Fibroblast of lung (primary cell): ENCODE data around the gene NCAN. TPM values are rescaled to one million over a fixed set of nuclear protein-coding genes. Genes with fewer than 3 reads are reported as not detected.

Experiments used
- DNase-seq, 2 donors: peaks; one replicate each; pipeline versions ENCODE4 v3.0.0 to v3.0.0-alpha.2; 2010; ENCODE audit warnings: low read depth in 2 of 2
- H2AFZ ChIP-seq: 2 replicates; pipeline ENCODE4 v1.5.1; 2012; ENCODE audit warnings: low read length, control low read depth, inconsistent platforms
- H3K27ac ChIP-seq: 2 replicates; pipeline ENCODE4 v1.5.1; 2011; ENCODE audit warnings: low read length, control low read depth; ENCODE audit not compliant: insufficient read depth
- H3K27me3 ChIP-seq: 2 replicates; pipeline ENCODE4 v1.5.1; 2011; ENCODE audit warnings: mild to moderate bottlenecking, low read length; ENCODE audit not compliant: control insufficient read depth, insufficient read depth
- H3K36me3 ChIP-seq: 2 replicates; pipeline ENCODE4 v1.5.1; 2011; ENCODE audit warnings: low read length; ENCODE audit not compliant: control insufficient read depth, insufficient read depth
- H3K4me1 ChIP-seq: 2 replicates; pipeline ENCODE4 v1.5.1; 2011; ENCODE audit warnings: low read length; ENCODE audit not compliant: control insufficient read depth, insufficient read depth; ENCODE audit errors: extremely low read depth
- H3K4me2 ChIP-seq: 2 replicates; pipeline ENCODE4 v1.5.1; 2011; ENCODE audit warnings: low read length, control low read depth; ENCODE audit not compliant: insufficient read depth; ENCODE audit errors: extremely low read depth
- H3K4me3 ChIP-seq, 4 experiments: fragments of 200-600 bp in 1 of 4; sonication (generic) in 1 of 4; replicated peaks in 1 of 4; 2 replicates each; pipeline ENCODE4 v1.5.1; 2011 to 2016; ENCODE audit warnings: low read length in 4 of 4, low read depth in 3 of 4, mild to moderate bottlenecking in 3 of 4, control low read depth in 2 of 4, inconsistent platforms in 1 of 4, mixed read lengths in 1 of 4; ENCODE audit not compliant: insufficient read depth in 1 of 4; ENCODE audit errors: control extremely low read depth in 1 of 4
- H3K79me2 ChIP-seq: 2 replicates; pipeline ENCODE4 v1.5.1; 2012; ENCODE audit warnings: mild to moderate bottlenecking, low read length, inconsistent platforms; ENCODE audit not compliant: control insufficient read depth, insufficient read depth
- H3K9ac ChIP-seq: 2 replicates; pipeline ENCODE4 v1.5.1; 2011; ENCODE audit warnings: mild to moderate bottlenecking, low read length, control low read depth; ENCODE audit not compliant: insufficient read depth
- H3K9me3 ChIP-seq: 2 replicates; pipeline ENCODE4 v1.5.1; 2012; ENCODE audit warnings: low read depth, low read length; ENCODE audit not compliant: control insufficient read depth, insufficient read depth
- H4K20me1 ChIP-seq: 2 replicates; pipeline ENCODE4 v1.5.1; 2011; ENCODE audit warnings: low read length; ENCODE audit not compliant: control insufficient read depth, insufficient read depth; ENCODE audit errors: extremely low read depth
- CTCF ChIP-seq, 2 donors: IDR thresholded peaks in 1 of 2; conservative IDR thresholded peaks in 1 of 2; 1 replicate in 1 of 2; 2 replicates in 1 of 2; pipeline ENCODE4 v1.5.1; 2011 to 2012; ENCODE audit warnings: low read length in 2 of 2, control low read depth in 1 of 2, inconsistent platforms in 1 of 2, low read depth in 1 of 2, mild to moderate bottlenecking in 1 of 2
- EZH2 ChIP-seq: IDR thresholded peaks from 2 replicates; pipeline ENCODE4 v1.5.1; 2012; ENCODE audit warnings: low read length, control low read depth, mild to moderate bottlenecking; ENCODE audit errors: missing control alignments
- polyA plus RNA-seq, 2 donors: library from polyadenylated mRNA; depleted of rRNA in 1 of 2; stranded (reverse) in 1 of 2; unstranded in 1 of 2; fragments of >200 nt; gene quantifications; 2 replicates each; pipeline ENCODE4 v1.2.1, GENCODE V29; 2011 to 2012; ENCODE audit warnings: missing spikeins in 1 of 2
- total RNA-seq: library from RNA; depleted of rRNA; stranded (reverse); fragments of >200 nt; gene quantifications from 2 replicates; pipeline ENCODE4 v1.2.1, GENCODE V29; 2014

Gene NCAN
- total and polyA plus RNA-seq, 2 donors (not counting 1 experiment from before 2014, with no cell fraction given), result under 0.01 TPM; not detected in 1

DNA sequence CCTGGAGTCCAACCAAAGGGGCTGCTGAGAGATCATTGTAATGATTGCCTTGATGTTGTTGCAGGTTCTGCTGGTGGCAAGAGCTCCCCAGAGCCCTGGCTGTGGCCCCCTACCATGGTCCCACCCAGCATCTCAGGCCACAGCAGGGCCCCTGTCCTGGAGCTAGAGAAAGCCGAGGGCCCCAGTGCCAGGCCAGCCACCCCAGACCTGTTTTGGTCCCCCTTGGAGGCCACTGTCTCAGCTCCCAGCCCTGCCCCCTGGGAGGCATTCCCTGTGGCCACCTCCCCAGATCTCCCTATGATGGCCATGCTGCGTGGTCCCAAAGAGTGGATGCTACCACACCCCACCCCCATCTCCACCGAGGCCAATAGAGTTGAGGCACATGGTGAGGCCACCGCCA lies 15.5 kb downstream of the NCAN start:
- Histone ChIP-seq H3K9ac (no peak overlapping the region), H3K36me3 (no peaks in the 10 kb centered on the region), H2AFZ (no peak overlapping the region), H3K4me3 (no peak overlapping the region), H3K4me1 (no peaks in the 10 kb centered on the region), H3K4me2 (no peak overlapping the region), H3K27ac (no peak overlapping the region), H3K79me2 (no peaks in the 10 kb centered on the region), H3K9me3 (no peaks in the 10 kb centered on the region), H4K20me1 (no peaks in the 10 kb centered on the region), H3K27me3 (peaks cover 11% of the 10 kb centered on the region)
- TF ChIP-seq EZH2, result no peak
- no peak for TF ChIP-seq CTCF (conservative IDR thresholded peaks at IDR 0.05 in 1 of 2, IDR thresholded peaks at IDR 0.05 in 1 of 2; ENCODE audit: low read depth in 1 of 2, low read length in 2 of 2)
- no peak for DNase-seq

- H3K27ac ChIP-seq, result no peak overlapping the region
- H3K9ac ChIP-seq, result no peak overlapping the region
- H3K4me2 ChIP-seq, result no peak overlapping the region
- H3K9me3 ChIP-seq, result no peaks in the 10 kb centered on the region
- H3K4me3 ChIP-seq, result no peak overlapping the region
- H3K36me3 ChIP-seq, result no peaks in the 10 kb centered on the region
- peaks cover under 1% of the 10 kb centered on the region for H3K27me3 ChIP-seq
- no peak for DNase-seq
- no peaks in the 10 kb centered on the region for H4K20me1 ChIP-seq
- H3K4me1 ChIP-seq, result no peaks in the 10 kb centered on the region
- H3K79me2 ChIP-seq, result no peaks in the 10 kb centered on the region
- no peak for TF ChIP-seq CTCF (conservative IDR thresholded peaks at IDR 0.05 in 1 of 2, IDR thresholded peaks at IDR 0.05 in 1 of 2; ENCODE audit: low read depth in 1 of 2, low read length in 2 of 2)
- no peak for TF ChIP-seq EZH2
- H2AFZ ChIP-seq, result no peak overlapping the region
These were observed 17.9 kb downstream of the NCAN start for GRCh38 chr19:19229701-19230100.

GRCh38 chr19:19230999-19231398 lies 19.2 kb downstream of the NCAN start:
- H3K27ac ChIP-seq, result no peak overlapping the region
- H4K20me1 ChIP-seq, result no peaks in the 10 kb centered on the region
- no peaks in the 10 kb centered on the region for H3K9me3 ChIP-seq
- H3K4me1 ChIP-seq, result no peaks in the 10 kb centered on the region
- no peak overlapping the region for H2AFZ ChIP-seq
- DNase-seq, result no peak
- no peaks in the 10 kb centered on the region for H3K36me3 ChIP-seq
- no peak for TF ChIP-seq EZH2
- no peak for TF ChIP-seq CTCF (conservative IDR thresholded peaks at IDR 0.05 in 1 of 2, IDR thresholded peaks at IDR 0.05 in 1 of 2; ENCODE audit: low read depth in 1 of 2, low read length in 2 of 2)
- no peak overlapping the region for H3K9ac ChIP-seq
- H3K4me3 ChIP-seq, result no peak overlapping the region
- H3K27me3 ChIP-seq, result no peaks in the 10 kb centered on the region
- no peak overlapping the region for H3K4me2 ChIP-seq
- H3K79me2 ChIP-seq, result no peaks in the 10 kb centered on the region
